AG09309 (cell line): ENCODE results near the gene LMTK3.

Experiments
- DNase-seq: peaks from one replicate; pipeline ENCODE4 v3.0.0-alpha.2; 2010; ENCODE audit warnings: low read depth
- H3K4me3 ChIP-seq: 2 replicates; pipeline ENCODE4 v1.5.1; 2011; ENCODE audit warnings: mild to moderate bottlenecking, low read depth, low read length, moderate library complexity; ENCODE audit not compliant: control insufficient read depth
- TF ChIP-seq, protein P1 (sequence below): IDR thresholded peaks from 2 replicates; pipeline ENCODE4 v1.5.1; 2011; ENCODE audit warnings: mild to moderate bottlenecking, low read depth, low read length, inconsistent platforms; ENCODE audit not compliant: insufficient read depth, control insufficient read depth; ENCODE audit errors: missing control alignments

LMTK3 gene

GRCh38 chr19:48450441-48450840 lies 61.2 kb downstream of the LMTK3 start:
- no peak for DNase-seq
- no peak overlapping the region for H3K4me3 ChIP-seq
- TF ChIP-seq, protein P1, sequence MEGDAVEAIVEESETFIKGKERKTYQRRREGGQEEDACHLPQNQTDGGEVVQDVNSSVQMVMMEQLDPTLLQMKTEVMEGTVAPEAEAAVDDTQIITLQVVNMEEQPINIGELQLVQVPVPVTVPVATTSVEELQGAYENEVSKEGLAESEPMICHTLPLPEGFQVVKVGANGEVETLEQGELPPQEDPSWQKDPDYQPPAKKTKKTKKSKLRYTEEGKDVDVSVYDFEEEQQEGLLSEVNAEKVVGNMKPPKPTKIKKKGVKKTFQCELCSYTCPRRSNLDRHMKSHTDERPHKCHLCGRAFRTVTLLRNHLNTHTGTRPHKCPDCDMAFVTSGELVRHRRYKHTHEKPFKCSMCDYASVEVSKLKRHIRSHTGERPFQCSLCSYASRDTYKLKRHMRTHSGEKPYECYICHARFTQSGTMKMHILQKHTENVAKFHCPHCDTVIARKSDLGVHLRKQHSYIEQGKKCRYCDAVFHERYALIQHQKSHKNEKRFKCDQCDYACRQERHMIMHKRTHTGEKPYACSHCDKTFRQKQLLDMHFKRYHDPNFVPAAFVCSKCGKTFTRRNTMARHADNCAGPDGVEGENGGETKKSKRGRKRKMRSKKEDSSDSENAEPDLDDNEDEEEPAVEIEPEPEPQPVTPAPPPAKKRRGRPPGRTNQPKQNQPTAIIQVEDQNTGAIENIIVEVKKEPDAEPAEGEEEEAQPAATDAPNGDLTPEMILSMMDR: no peak

DNA sequence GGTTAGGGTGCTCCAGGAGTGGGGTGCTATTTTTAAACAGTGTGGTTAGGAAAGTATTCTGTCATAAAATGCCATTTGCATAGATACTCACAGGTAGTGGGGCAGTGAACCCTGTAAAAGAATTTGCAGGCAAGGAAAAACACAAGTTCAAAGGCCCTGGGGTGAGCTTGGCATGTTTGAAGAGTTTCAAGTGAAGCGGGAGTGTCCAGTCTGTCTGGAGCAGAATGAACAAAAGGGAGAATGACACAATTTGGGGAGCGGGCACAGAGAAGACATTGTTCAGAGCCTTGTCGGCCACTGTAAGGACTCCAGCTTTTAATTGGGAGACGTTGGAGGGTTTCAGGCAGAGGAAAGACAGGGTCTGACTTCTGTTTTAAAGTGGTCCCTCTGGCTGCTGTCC lies 63.1 kb downstream of the LMTK3 start:
- TF ChIP-seq, protein P1: no peak
- no peak overlapping the region for H3K4me3 ChIP-seq
- no peak for DNase-seq

GRCh38 chr19:48446579-48446978 lies 65.1 kb downstream of the LMTK3 start:
- H3K4me3 ChIP-seq: peak overlapping the region; percentile 97
- no peak for DNase-seq
- TF ChIP-seq, protein P1: no peak

GRCh38 chr19:48445606-48446481 lies 65.8 kb downstream of the LMTK3 start, which contains the start of gene GRWD1:
Gene GRWD1 (plus strand): TSS chr19:48445983. CDS start chr19:48446006, 23 bp downstream.
- TF ChIP-seq, protein P1: no peak
- peak within 1 kb of the TSS; percentile 97 for H3K4me3 ChIP-seq
- DNase-seq: peak; percentile 75

GRCh38 chr19:48445256-48445605 lies 66.4 kb downstream of the LMTK3 start:
- DNase-seq: peak; percentile 87
- H3K4me3 ChIP-seq: peak overlapping the region; percentile 97
- TF ChIP-seq, protein P1: peak; percentile 72

- H3K4me3 ChIP-seq: peak overlapping the region; percentile 97
- TF ChIP-seq, protein P1: no peak
- no peak for DNase-seq
Measured at GRCh38 chr19:48444936-48445200, 66.8 kb downstream of the LMTK3 start.
